Activated naive CD4-positive, alpha-beta T cell treated with anti-CD3 and anti-CD28 coated beads, Interleukin-2, amount 50 U/mL, for 24 hours (primary cell): ENCODE results near the gene VASP.

Source experiments
- H3K27ac Mint-ChIP-seq: one replicate; pipeline ENCODE4 v1.8.0; 2021; ENCODE audit warnings: mild to moderate bottlenecking, mixed read lengths
- H3K27me3 Mint-ChIP-seq: one replicate; pipeline ENCODE4 v1.8.0; 2021; ENCODE audit warnings: mixed read lengths
- H3K36me3 Mint-ChIP-seq: one replicate; pipeline ENCODE4 v1.8.0; 2021; ENCODE audit warnings: mixed read lengths
- H3K4me1 Mint-ChIP-seq: one replicate; pipeline ENCODE4 v1.8.0; 2021; ENCODE audit warnings: mixed read lengths
- H3K4me3 Mint-ChIP-seq: one replicate; pipeline ENCODE4 v1.8.0; 2021; ENCODE audit warnings: mild to moderate bottlenecking, mixed read lengths
- H3K9me3 Mint-ChIP-seq: one replicate; pipeline ENCODE4 v1.8.0; 2021; ENCODE audit warnings: mixed read lengths

Gene VASP

GRCh38 chr19:45569619-45570421, 62.5 kb downstream of the VASP start:
- Mint-ChIP-seq H3K27ac (peak overlapping the region; percentile 87), H3K9me3 (no peaks in the 10 kb centered on the region), H3K4me3 (no peak overlapping the region), H3K27me3 (no peaks in the 10 kb centered on the region), H3K36me3 (no peaks in the 10 kb centered on the region), H3K4me1 (peaks cover 18% of the 10 kb centered on the region)

- H3K9me3 Mint-ChIP-seq: no peaks in the 10 kb centered on the region
- H3K36me3 Mint-ChIP-seq: no peaks in the 10 kb centered on the region
- H3K4me3 Mint-ChIP-seq: no peak overlapping the region
- H3K27ac Mint-ChIP-seq: no peak overlapping the region
- peaks cover 18% of the 10 kb centered on the region for H3K4me1 Mint-ChIP-seq
- H3K27me3 Mint-ChIP-seq: no peaks in the 10 kb centered on the region
These were observed 64.4 kb downstream of the VASP start for GRCh38 chr19:45571457-45572220.

GRCh38 chr19:45574526-45574925, 67.2 kb downstream of the VASP start:
- Mint-ChIP-seq H3K27ac (no peak overlapping the region), H3K4me3 (no peak overlapping the region), H3K27me3 (no peaks in the 10 kb centered on the region), H3K9me3 (no peaks in the 10 kb centered on the region), H3K4me1 (peaks cover 9% of the 10 kb centered on the region), H3K36me3 (no peaks in the 10 kb centered on the region)

- Mint-ChIP-seq H3K4me1 (peaks cover 2% of the 10 kb centered on the region), H3K27me3 (no peaks in the 10 kb centered on the region), H3K9me3 (no peaks in the 10 kb centered on the region), H3K4me3 (no peak overlapping the region), H3K27ac (no peak overlapping the region), H3K36me3 (no peaks in the 10 kb centered on the region)
These were observed 67.9 kb downstream of the VASP start for GRCh38 chr19:45575216-45575615.
